C4-2B (cell line): ENCODE results near the gene NPAS4.
"Not testable (repeated sequence)": the region's sequence is repeated elsewhere in the genome, so short reads cannot be mapped to it uniquely, and the experiment has no call there.

Experiments
- ZFX ChIP-seq: fragments of 450-650 bp; IDR thresholded peaks from 2 replicates; pipeline ENCODE4 v1.6.1; 2017
- TF ChIP-seq, protein P1 (sequence below): fragments of 450-650 bp; conservative IDR thresholded peaks from 2 replicates; pipeline ENCODE4 v1.5.1; 2017; ENCODE audit warnings: mild to moderate bottlenecking

GRCh38 chr11:66440101-66440939 is 19.5 kb downstream of the NPAS4 start:
- TF ChIP-seq, protein P1, sequence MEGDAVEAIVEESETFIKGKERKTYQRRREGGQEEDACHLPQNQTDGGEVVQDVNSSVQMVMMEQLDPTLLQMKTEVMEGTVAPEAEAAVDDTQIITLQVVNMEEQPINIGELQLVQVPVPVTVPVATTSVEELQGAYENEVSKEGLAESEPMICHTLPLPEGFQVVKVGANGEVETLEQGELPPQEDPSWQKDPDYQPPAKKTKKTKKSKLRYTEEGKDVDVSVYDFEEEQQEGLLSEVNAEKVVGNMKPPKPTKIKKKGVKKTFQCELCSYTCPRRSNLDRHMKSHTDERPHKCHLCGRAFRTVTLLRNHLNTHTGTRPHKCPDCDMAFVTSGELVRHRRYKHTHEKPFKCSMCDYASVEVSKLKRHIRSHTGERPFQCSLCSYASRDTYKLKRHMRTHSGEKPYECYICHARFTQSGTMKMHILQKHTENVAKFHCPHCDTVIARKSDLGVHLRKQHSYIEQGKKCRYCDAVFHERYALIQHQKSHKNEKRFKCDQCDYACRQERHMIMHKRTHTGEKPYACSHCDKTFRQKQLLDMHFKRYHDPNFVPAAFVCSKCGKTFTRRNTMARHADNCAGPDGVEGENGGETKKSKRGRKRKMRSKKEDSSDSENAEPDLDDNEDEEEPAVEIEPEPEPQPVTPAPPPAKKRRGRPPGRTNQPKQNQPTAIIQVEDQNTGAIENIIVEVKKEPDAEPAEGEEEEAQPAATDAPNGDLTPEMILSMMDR, result not testable (repeated sequence)
- not testable (repeated sequence) for TF ChIP-seq ZFX
